A549 (cell line): Measurements from ENCODE around the gene PDGFC. TPM values are rescaled to one million over a fixed set of nuclear protein-coding genes. Genes with fewer than 3 reads are reported as not detected.

ENCODE experiments used
- ATAC-seq, 2 experiments: fragments of 200-7000 bp in 1 of 2; fragments of >200 bp in 1 of 2; cut with Nextera tagmentation in 1 of 2; cut with Tn5 transposase in 1 of 2; 3 replicates each; pipeline versions ENCODE4 v1.8.0 to v1.9.1; 2018 to 2020; ENCODE audit warnings: mild to moderate bottlenecking in 1 of 2, moderate library complexity in 1 of 2
- CTCF ChIA-PET: fragments of 300-600 bp; sonication (Branson Sonifier 250); formaldehyde crosslinking; extraction: SDS; loops from one replicate; lab custom pipeline; 2021; ENCODE audit warnings: antibody characterized with exemption, inconsistent platforms; lab: Yijun Ruan, JAX
- POLR2A ChIA-PET: fragments of 350-600 bp; formaldehyde crosslinking; extraction: SDS; loops from one replicate; lab custom pipeline; 2021; ENCODE audit warnings: antibody characterized with exemption, inconsistent platforms; lab: Yijun Ruan, JAX
- DNase-seq, 2 experiments: peaks; one replicate each; pipeline versions ENCODE4 v3.0.0 to v3.0.0-alpha.2; 2011 to 2016; ENCODE audit warnings: low read depth in 1 of 2, low spot score in 1 of 2
- FAIRE-seq: peaks from 2 replicates; lab custom pipeline; 2011; peaks lifted over from hg19 to GRCh38; lab: Jason Lieb, UNC
- H3K27ac ChIP-seq, 2 experiments: fragments of >200 bp; sonication (Bioruptor Twin); formaldehyde crosslinking; 3 replicates each; pipeline ENCODE4 v1.5.1; 2016 to 2017
- H3K4me1 ChIP-seq: fragments of >200 bp; sonication (Bioruptor Twin); formaldehyde crosslinking; 3 replicates; pipeline ENCODE4 v1.6.1; 2016
- H3K4me2 ChIP-seq: fragments of >200 bp; sonication (Bioruptor Twin); formaldehyde crosslinking; 3 replicates; pipeline ENCODE4 v1.6.1; 2016
- H3K4me3 ChIP-seq: fragments of >200 bp; sonication (Bioruptor Twin); formaldehyde crosslinking; 3 replicates; pipeline ENCODE4 v1.5.1; 2016
- H3K9me3 ChIP-seq: fragments of >200 bp; sonication (Bioruptor Twin); formaldehyde crosslinking; 3 replicates; pipeline ENCODE4 v1.6.1; 2016
- CBX2 ChIP-seq: fragments of 200-600 bp; sonication (generic); IDR thresholded peaks from 2 replicates; pipeline ENCODE4 v1.6.1; 2016; ENCODE audit warnings: low read depth, mild to moderate bottlenecking, borderline replicate concordance
- CHD2 ChIP-seq: fragments of 150-350 bp; IDR thresholded peaks from 2 replicates; pipeline ENCODE4 v1.6.1; 2014; ENCODE audit warnings: low read length; ENCODE audit not compliant: partially characterized antibody
- CHD4 ChIP-seq: fragments of 200-600 bp; sonication (generic); IDR thresholded peaks from 2 replicates; pipeline ENCODE4 v1.6.1; 2016; ENCODE audit warnings: antibody characterized with exemption, mild to moderate bottlenecking, borderline replicate concordance
- EHF ChIP-seq: fragments of 250-450 bp; sonication (Bioruptor Pico); IDR thresholded peaks from 2 replicates; pipeline ENCODE4 v1.5.0; 2020; ENCODE audit warnings: mild to moderate bottlenecking
- EP300 ChIP-seq, 2 experiments: fragments of >200 bp; sonication (Bioruptor Twin); formaldehyde crosslinking; IDR thresholded peaks; 2 replicates in 1 of 2; 3 replicates in 1 of 2; pipeline ENCODE4 v1.6.1; 2016 to 2017
- FOSL2 ChIP-seq, 2 experiments: fragments of 450-650 bp in 1 of 2; fragments of >200 bp in 1 of 2; sonication (Bioruptor Twin) in 1 of 2; formaldehyde crosslinking; IDR thresholded peaks; 2 replicates each; pipeline versions ENCODE4 v1.5.0 to v1.6.1; 2016 to 2020; ENCODE audit warnings: mild to moderate bottlenecking in 1 of 2, moderate library complexity in 1 of 2
- GATA3 ChIP-seq: IDR thresholded peaks from 2 replicates; pipeline ENCODE4 v1.6.1; 2012; ENCODE audit warnings: borderline replicate concordance
- HOXA7 ChIP-seq: fragments of 250-450 bp; sonication (Bioruptor Pico); IDR thresholded peaks from 2 replicates; pipeline ENCODE4 v1.5.0; 2020; ENCODE audit warnings: mild to moderate bottlenecking, moderate library complexity
- JUNB ChIP-seq: fragments of >200 bp; sonication (Bioruptor Twin); formaldehyde crosslinking; IDR thresholded peaks from 2 replicates; pipeline ENCODE4 v1.6.1; 2016
- KDM1A ChIP-seq: fragments of 200-600 bp; sonication (generic); IDR thresholded peaks from 2 replicates; pipeline ENCODE4 v1.6.1; 2016; ENCODE audit warnings: low read depth, mild to moderate bottlenecking
- KDM5A ChIP-seq: fragments of 200-600 bp; sonication (generic); IDR thresholded peaks from 2 replicates; pipeline ENCODE4 v1.6.1; 2016; ENCODE audit warnings: antibody characterized with exemption, mild to moderate bottlenecking
- MAFK ChIP-seq: fragments of 450-650 bp; IDR thresholded peaks from 2 replicates; pipeline ENCODE4 v1.6.1; 2014; ENCODE audit not compliant: partially characterized antibody
- MYC ChIP-seq: IDR thresholded peaks from 2 replicates; pipeline ENCODE4 v1.6.1; 2012; ENCODE audit warnings: mild to moderate bottlenecking, inconsistent platforms, low read length, improper control_type of control experiment, borderline replicate concordance
- NPAS2 ChIP-seq: fragments of 250-450 bp; sonication (Bioruptor Pico); IDR thresholded peaks from 2 replicates; pipeline ENCODE4 v1.8.0; 2022; ENCODE audit warnings: mild to moderate bottlenecking, moderate library complexity, borderline replicate concordance
- NR3C1 ChIP-seq: fragments of >200 bp; sonication (Bioruptor Twin); formaldehyde crosslinking; IDR thresholded peaks from 3 replicates; pipeline ENCODE4 v1.6.1; 2017
- PHF8 ChIP-seq: fragments of 200-600 bp; sonication (generic); IDR thresholded peaks from 2 replicates; pipeline ENCODE4 v1.6.1; 2016; ENCODE audit warnings: low read depth, mild to moderate bottlenecking, antibody characterized with exemption, moderate library complexity, borderline replicate concordance
- POLR2AphosphoS2 ChIP-seq: conservative IDR thresholded peaks from 2 replicates; pipeline ENCODE4 v1.6.1; 2012; ENCODE audit warnings: low read length, improper control_type of control experiment, inconsistent platforms
- SREBF2 ChIP-seq: fragments of 450-650 bp; IDR thresholded peaks from 2 replicates; pipeline ENCODE4 v1.6.1; 2014; ENCODE audit warnings: mild to moderate bottlenecking, moderate library complexity
- TFCP2L1 ChIP-seq: fragments of 250-450 bp; sonication (Bioruptor Pico); IDR thresholded peaks from 2 replicates; pipeline ENCODE4 v1.5.0; 2021; ENCODE audit warnings: mild to moderate bottlenecking
- ZC3H11A ChIP-seq: fragments of 450-650 bp; IDR thresholded peaks from 2 replicates; pipeline ENCODE4 v1.6.1; 2014; ENCODE audit warnings: antibody characterized with exemption, mild to moderate bottlenecking
- ZSCAN20 ChIP-seq: fragments of 250-450 bp; sonication (Bioruptor Pico); IDR thresholded peaks from 2 replicates; pipeline ENCODE4 v1.8.0; 2022; ENCODE audit warnings: mild to moderate bottlenecking, moderate library complexity
- WGBS: methylation state at CpG from one replicate; pipeline ENCODE4 v1.1.6; 2017; ENCODE audit errors: missing lambda C conversion rate; 5-methylcytosine and 5-hydroxymethylcytosine counted together
- polyA plus RNA-seq, 4 experiments: library from polyadenylated mRNA; depleted of rRNA in 3 of 4; stranded (reverse); fragments of >200 nt; fragmentation: RNase III in 1 of 4; extraction: RNeasy Plus Mini Kit Qiagen cat#74134 plus additional on column Dnase treatment in 1 of 4; gene quantifications; 2 replicates in 3 of 4; 3 replicates in 1 of 4; pipeline ENCODE4 v1.2.3, GENCODE V29; 2011 to 2017
- TF ChIP-seq, protein P1 (sequence below): fragments of 250-450 bp; sonication (Bioruptor Pico); IDR thresholded peaks from 2 replicates; pipeline ENCODE4 v1.5.0; 2021; ENCODE audit warnings: mild to moderate bottlenecking, moderate library complexity, borderline replicate concordance
- TF ChIP-seq, protein P2 (sequence below): IDR thresholded peaks from 2 replicates; pipeline ENCODE4 v1.6.1; 2012; ENCODE audit warnings: low read depth, borderline replicate concordance
- TF ChIP-seq, protein P3 (sequence below): fragments of 200-600 bp; sonication (generic); IDR thresholded peaks from 2 replicates; pipeline ENCODE4 v1.6.1; 2016; ENCODE audit warnings: antibody characterized with exemption, mild to moderate bottlenecking, moderate library complexity
- TF ChIP-seq, protein P4 (sequence below): fragments of >200 bp; sonication (Bioruptor Twin); formaldehyde crosslinking; IDR thresholded peaks from 3 replicates; pipeline ENCODE4 v1.5.1; 2016
- TF ChIP-seq, protein P5 (sequence below): fragments of 150-350 bp; IDR thresholded peaks from 2 replicates; pipeline ENCODE4 v1.6.1; 2014; ENCODE audit warnings: low read depth, mild to moderate bottlenecking, low read length

The PDGFC gene
- polyA plus RNA-seq, 2 of the 4 experiments (the other 2 are of a cell fraction), result 3.5 to 4.1 TPM

DNA sequence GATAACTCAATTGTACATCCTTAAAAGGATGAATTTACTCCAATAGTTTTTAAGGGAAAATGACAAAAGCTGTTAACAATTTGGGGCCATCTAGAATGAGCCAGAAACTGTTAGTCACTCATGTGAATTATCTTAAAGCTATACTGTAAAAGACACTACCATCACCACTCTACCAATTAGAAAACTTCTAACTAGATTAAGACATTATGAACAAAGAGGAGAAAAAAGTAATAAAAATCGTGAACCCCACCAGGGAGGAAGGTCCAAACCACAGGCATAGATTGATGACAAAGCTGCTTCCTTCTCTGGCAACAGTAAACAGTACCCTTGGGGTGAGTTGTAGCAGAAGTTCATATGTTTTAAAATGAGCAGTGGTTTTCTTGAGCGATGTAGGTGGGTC is 106.1 kb downstream of the PDGFC start:
- no peaks in the 10 kb centered on the region for H3K9me3 ChIP-seq
- H3K27ac ChIP-seq, result no peak overlapping the region
- CTCF ChIA-PET, result no interaction called here
- H3K4me3 ChIP-seq, result no peak overlapping the region
- POLR2A ChIA-PET, result no interaction called here
- H3K4me2 ChIP-seq, result no peak overlapping the region
- DNase-seq (no peak), ATAC-seq (no peak), FAIRE-seq (no peak)
- no peaks in the 10 kb centered on the region for H3K4me1 ChIP-seq
- WGBS, result 73% methylated on average over 2 of the region's 2 CpGs
- no peak for TF ChIP-seq ZC3H11A
- no peak for TF ChIP-seq EP300 (IDR thresholded peaks at IDR 0.05)
- no peak for TF ChIP-seq EHF (CRISPR knock-in tag)
- TF ChIP-seq ZSCAN20 (CRISPR knock-in tag), result no peak
- TF ChIP-seq, protein P1, sequence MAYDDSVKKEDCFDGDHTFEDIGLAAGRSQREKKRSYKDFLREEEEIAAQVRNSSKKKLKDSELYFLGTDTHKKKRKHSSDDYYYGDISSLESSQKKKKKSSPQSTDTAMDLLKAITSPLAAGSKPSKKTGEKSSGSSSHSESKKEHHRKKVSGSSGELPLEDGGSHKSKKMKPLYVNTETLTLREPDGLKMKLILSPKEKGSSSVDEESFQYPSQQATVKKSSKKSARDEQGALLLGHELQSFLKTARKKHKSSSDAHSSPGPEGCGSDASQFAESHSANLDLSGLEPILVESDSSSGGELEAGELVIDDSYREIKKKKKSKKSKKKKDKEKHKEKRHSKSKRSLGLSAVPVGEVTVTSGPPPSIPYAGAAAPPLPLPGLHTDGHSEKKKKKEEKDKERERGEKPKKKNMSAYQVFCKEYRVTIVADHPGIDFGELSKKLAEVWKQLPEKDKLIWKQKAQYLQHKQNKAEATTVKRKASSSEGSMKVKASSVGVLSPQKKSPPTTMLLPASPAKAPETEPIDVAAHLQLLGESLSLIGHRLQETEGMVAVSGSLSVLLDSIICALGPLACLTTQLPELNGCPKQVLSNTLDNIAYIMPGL (CRISPR knock-in tag), result no peak
- TF ChIP-seq JUNB, result no peak
- TF ChIP-seq CHD2, result no peak
- TF ChIP-seq FOSL2 (IDR thresholded peaks at IDR 0.05), result no peak
- no peak for TF ChIP-seq FOSL2 (CRISPR knock-in tag; IDR thresholded peaks at IDR 0.05)
- no peak for TF ChIP-seq NR3C1
- no peak for TF ChIP-seq CHD4
- TF ChIP-seq KDM1A, result no peak
- TF ChIP-seq, all 56 proteins: peak for 0

DNA sequence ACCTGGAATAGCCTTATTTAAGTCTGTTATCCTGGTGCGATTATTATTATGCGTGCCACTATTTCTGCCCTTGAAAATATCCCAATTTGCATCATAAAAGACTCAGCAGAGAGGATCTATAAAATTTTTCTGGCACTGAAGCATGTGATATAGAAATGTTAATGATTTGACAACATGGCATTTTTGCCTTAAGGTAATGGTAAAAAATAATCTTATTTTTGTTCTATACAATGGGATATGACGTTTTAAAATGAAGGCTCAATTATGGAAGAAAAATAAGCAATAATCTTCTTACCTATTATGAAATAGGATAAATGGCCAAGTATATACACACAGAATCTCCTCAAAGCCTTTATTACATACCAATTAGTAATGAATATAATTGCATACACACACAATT is 113.5 kb downstream of the PDGFC start:
- no peak overlapping the region for H3K27ac ChIP-seq
- H3K4me1 ChIP-seq, result no peaks in the 10 kb centered on the region
- H3K4me3 ChIP-seq, result no peak overlapping the region
- no peaks in the 10 kb centered on the region for H3K9me3 ChIP-seq
- H3K4me2 ChIP-seq, result no peak overlapping the region
- ATAC-seq (no peak), FAIRE-seq (no peak), DNase-seq (no peak)
- ChIA-PET POLR2A (no interaction called here), CTCF (no interaction called here)
- no peak for TF ChIP-seq GATA3
- TF ChIP-seq, protein P1 (CRISPR knock-in tag), result no peak
- TF ChIP-seq, protein P2, sequence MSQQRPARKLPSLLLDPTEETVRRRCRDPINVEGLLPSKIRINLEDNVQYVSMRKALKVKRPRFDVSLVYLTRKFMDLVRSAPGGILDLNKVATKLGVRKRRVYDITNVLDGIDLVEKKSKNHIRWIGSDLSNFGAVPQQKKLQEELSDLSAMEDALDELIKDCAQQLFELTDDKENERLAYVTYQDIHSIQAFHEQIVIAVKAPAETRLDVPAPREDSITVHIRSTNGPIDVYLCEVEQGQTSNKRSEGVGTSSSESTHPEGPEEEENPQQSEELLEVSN, result no peak
- TF ChIP-seq POLR2AphosphoS2, result no peak
- TF ChIP-seq TFCP2L1 (CRISPR knock-in tag), result no peak
- TF ChIP-seq HOXA7, result no peak
- TF ChIP-seq NPAS2 (CRISPR knock-in tag), result no peak
- TF ChIP-seq, protein P3, sequence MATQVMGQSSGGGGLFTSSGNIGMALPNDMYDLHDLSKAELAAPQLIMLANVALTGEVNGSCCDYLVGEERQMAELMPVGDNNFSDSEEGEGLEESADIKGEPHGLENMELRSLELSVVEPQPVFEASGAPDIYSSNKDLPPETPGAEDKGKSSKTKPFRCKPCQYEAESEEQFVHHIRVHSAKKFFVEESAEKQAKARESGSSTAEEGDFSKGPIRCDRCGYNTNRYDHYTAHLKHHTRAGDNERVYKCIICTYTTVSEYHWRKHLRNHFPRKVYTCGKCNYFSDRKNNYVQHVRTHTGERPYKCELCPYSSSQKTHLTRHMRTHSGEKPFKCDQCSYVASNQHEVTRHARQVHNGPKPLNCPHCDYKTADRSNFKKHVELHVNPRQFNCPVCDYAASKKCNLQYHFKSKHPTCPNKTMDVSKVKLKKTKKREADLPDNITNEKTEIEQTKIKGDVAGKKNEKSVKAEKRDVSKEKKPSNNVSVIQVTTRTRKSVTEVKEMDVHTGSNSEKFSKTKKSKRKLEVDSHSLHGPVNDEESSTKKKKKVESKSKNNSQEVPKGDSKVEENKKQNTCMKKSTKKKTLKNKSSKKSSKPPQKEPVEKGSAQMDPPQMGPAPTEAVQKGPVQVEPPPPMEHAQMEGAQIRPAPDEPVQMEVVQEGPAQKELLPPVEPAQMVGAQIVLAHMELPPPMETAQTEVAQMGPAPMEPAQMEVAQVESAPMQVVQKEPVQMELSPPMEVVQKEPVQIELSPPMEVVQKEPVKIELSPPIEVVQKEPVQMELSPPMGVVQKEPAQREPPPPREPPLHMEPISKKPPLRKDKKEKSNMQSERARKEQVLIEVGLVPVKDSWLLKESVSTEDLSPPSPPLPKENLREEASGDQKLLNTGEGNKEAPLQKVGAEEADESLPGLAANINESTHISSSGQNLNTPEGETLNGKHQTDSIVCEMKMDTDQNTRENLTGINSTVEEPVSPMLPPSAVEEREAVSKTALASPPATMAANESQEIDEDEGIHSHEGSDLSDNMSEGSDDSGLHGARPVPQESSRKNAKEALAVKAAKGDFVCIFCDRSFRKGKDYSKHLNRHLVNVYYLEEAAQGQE, result no peak
- TF ChIP-seq, protein P4, sequence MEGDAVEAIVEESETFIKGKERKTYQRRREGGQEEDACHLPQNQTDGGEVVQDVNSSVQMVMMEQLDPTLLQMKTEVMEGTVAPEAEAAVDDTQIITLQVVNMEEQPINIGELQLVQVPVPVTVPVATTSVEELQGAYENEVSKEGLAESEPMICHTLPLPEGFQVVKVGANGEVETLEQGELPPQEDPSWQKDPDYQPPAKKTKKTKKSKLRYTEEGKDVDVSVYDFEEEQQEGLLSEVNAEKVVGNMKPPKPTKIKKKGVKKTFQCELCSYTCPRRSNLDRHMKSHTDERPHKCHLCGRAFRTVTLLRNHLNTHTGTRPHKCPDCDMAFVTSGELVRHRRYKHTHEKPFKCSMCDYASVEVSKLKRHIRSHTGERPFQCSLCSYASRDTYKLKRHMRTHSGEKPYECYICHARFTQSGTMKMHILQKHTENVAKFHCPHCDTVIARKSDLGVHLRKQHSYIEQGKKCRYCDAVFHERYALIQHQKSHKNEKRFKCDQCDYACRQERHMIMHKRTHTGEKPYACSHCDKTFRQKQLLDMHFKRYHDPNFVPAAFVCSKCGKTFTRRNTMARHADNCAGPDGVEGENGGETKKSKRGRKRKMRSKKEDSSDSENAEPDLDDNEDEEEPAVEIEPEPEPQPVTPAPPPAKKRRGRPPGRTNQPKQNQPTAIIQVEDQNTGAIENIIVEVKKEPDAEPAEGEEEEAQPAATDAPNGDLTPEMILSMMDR, result no peak
- TF ChIP-seq KDM5A, result no peak
- TF ChIP-seq SREBF2, result no peak
- no peak for TF ChIP-seq MAFK
- TF ChIP-seq CHD4, result no peak
- no peak for TF ChIP-seq CBX2
- no peak for TF ChIP-seq MYC
- TF ChIP-seq PHF8, result no peak
- TF ChIP-seq, protein P5, sequence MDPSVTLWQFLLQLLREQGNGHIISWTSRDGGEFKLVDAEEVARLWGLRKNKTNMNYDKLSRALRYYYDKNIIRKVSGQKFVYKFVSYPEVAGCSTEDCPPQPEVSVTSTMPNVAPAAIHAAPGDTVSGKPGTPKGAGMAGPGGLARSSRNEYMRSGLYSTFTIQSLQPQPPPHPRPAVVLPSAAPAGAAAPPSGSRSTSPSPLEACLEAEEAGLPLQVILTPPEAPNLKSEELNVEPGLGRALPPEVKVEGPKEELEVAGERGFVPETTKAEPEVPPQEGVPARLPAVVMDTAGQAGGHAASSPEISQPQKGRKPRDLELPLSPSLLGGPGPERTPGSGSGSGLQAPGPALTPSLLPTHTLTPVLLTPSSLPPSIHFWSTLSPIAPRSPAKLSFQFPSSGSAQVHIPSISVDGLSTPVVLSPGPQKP, result no peak
- no peak for TF ChIP-seq JUNB
- 84% methylated on average over 3 of the region's 3 CpGs for WGBS
